ENCODE data around the gene TMOD1.
A peak's percentile ranks its signal among the peaks of the same experiment; 100 is the strongest.

TMOD1 gene

GRCh38 chr9:97556036-97556720 is 54.7 kb downstream of the TMOD1 start:
- peak; percentile 21; the same call in 2 of the 3 replicates for ATAC-seq
- TF ChIP-seq OSR1 (CRISPR knock-in tag; IDR thresholded peaks at IDR 0.05) = no peak
- TF ChIP-seq RARB (CRISPR knock-in tag; IDR thresholded peaks at IDR 0.05) = no peak
- no peak for TF ChIP-seq CSDC2 (CRISPR knock-in tag; IDR thresholded peaks at IDR 0.05)
- TF ChIP-seq ARNTL (CRISPR knock-in tag; IDR thresholded peaks at IDR 0.05; ENCODE audit: borderline replicate concordance, low read depth) = no peak
- TF ChIP-seq TOX (CRISPR knock-in tag; IDR thresholded peaks at IDR 0.05; ENCODE audit: borderline replicate concordance) = no peak
- TF ChIP-seq SNAI2 (CRISPR knock-in tag; IDR thresholded peaks at IDR 0.05) = no peak
- TF ChIP-seq ZC3H10 (CRISPR knock-in tag; IDR thresholded peaks at IDR 0.05) = no peak
- no peak for TF ChIP-seq ISL1 (CRISPR knock-in tag; IDR thresholded peaks at IDR 0.05)
- no peak for TF ChIP-seq PPARA (CRISPR knock-in tag; IDR thresholded peaks at IDR 0.05; ENCODE audit: borderline replicate concordance)

DNA sequence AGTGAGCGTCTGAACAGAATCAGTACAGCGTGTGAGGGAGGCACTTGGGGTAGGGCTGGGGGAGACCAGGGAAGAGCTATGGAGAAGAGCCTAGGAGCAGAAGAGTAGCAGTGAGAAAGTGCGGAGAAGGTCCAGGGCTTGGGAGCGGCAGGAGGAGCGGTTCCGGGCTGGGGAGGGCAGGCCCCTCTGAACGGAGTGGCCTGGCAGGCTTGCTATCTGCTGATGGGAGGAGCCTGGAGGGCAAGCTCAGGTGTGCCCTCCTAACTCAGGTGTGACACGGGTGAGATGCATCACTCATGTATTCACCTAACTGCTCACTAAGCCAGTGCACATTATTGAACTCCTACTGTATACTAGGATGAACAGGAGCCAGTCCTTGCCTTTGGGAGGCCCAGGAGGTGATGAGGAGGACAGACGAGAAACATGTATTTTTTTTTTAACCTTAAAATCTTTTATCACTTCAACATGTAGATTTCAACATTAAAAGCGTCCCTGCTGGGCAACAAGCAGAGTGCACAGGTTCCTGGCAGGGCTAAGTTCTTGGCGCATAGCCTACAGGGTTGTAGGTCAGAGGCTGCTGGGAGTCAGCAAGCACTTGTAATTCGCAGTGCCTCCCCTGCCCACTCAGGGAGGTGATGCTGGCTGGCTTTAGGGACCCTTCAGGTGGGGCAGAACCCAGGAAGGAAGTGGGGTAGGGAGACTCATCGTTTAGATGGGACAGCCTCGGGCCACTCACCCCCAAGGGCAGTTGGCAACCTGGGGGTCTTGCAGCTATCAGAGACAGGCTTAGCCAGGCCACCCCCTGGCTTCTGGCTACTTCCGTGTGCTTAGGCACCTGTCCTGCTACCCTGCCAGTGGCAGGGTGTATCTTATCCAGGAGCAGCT is 55.5 kb downstream of the TMOD1 start:
- TF ChIP-seq ZC3H10 (CRISPR knock-in tag; IDR thresholded peaks at IDR 0.05) (no peak), PPARA (CRISPR knock-in tag; IDR thresholded peaks at IDR 0.05; ENCODE audit: borderline replicate concordance) (no peak), ARNTL (CRISPR knock-in tag; IDR thresholded peaks at IDR 0.05; ENCODE audit: borderline replicate concordance, low read depth) (no peak), ISL1 (CRISPR knock-in tag; IDR thresholded peaks at IDR 0.05) (no peak), PATZ1 (CRISPR knock-in tag; IDR thresholded peaks at IDR 0.05; ENCODE audit: borderline replicate concordance) (no peak), ZNF8 (CRISPR knock-in tag; IDR thresholded peaks at IDR 0.05) (no peak), TCF4 (CRISPR knock-in tag; IDR thresholded peaks at IDR 0.05; ENCODE audit: borderline replicate concordance) (no peak), CSDC2 (CRISPR knock-in tag; IDR thresholded peaks at IDR 0.05) (no peak), RARB (CRISPR knock-in tag; IDR thresholded peaks at IDR 0.05) (no peak), GLIS3 (CRISPR knock-in tag; IDR thresholded peaks at IDR 0.05) (no peak), TOX (CRISPR knock-in tag; IDR thresholded peaks at IDR 0.05; ENCODE audit: borderline replicate concordance) (no peak), ESRRG (CRISPR knock-in tag; IDR thresholded peaks at IDR 0.05) (no peak), CSRNP3 (CRISPR knock-in tag; IDR thresholded peaks at IDR 0.05) (no peak), ZFP30 (CRISPR knock-in tag; IDR thresholded peaks at IDR 0.05) (no peak), ZFP3 (CRISPR knock-in tag; IDR thresholded peaks at IDR 0.05) (no peak), BACH2 (CRISPR knock-in tag; IDR thresholded peaks at IDR 0.05; ENCODE audit: borderline replicate concordance) (no peak)
- TF ChIP-seq, protein P1, sequence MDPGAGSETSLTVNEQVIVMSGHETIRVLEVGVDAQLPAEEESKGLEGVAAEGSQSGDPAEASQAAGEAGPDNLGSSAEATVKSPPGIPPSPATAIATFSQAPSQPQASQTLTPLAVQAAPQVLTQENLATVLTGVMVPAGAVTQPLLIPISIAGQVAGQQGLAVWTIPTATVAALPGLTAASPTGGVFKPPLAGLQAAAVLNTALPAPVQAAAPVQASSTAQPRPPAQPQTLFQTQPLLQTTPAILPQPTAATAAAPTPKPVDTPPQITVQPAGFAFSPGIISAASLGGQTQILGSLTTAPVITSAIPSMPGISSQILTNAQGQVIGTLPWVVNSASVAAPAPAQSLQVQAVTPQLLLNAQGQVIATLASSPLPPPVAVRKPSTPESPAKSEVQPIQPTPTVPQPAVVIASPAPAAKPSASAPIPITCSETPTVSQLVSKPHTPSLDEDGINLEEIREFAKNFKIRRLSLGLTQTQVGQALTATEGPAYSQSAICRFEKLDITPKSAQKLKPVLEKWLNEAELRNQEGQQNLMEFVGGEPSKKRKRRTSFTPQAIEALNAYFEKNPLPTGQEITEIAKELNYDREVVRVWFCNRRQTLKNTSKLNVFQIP (CRISPR knock-in tag; IDR thresholded peaks at IDR 0.05; ENCODE audit: borderline replicate concordance, low read depth) = no peak
- TF ChIP-seq, protein P2, sequence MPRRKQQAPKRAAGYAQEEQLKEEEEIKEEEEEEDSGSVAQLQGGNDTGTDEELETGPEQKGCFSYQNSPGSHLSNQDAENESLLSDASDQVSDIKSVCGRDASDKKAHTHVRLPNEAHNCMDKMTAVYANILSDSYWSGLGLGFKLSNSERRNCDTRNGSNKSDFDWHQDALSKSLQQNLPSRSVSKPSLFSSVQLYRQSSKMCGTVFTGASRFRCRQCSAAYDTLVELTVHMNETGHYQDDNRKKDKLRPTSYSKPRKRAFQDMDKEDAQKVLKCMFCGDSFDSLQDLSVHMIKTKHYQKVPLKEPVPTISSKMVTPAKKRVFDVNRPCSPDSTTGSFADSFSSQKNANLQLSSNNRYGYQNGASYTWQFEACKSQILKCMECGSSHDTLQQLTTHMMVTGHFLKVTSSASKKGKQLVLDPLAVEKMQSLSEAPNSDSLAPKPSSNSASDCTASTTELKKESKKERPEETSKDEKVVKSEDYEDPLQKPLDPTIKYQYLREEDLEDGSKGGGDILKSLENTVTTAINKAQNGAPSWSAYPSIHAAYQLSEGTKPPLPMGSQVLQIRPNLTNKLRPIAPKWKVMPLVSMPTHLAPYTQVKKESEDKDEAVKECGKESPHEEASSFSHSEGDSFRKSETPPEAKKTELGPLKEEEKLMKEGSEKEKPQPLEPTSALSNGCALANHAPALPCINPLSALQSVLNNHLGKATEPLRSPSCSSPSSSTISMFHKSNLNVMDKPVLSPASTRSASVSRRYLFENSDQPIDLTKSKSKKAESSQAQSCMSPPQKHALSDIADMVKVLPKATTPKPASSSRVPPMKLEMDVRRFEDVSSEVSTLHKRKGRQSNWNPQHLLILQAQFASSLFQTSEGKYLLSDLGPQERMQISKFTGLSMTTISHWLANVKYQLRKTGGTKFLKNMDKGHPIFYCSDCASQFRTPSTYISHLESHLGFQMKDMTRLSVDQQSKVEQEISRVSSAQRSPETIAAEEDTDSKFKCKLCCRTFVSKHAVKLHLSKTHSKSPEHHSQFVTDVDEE (CRISPR knock-in tag; IDR thresholded peaks at IDR 0.05) = no peak
- no peak; the same call in 2 of the 3 replicates for ATAC-seq

- ATAC-seq = no peak; the same call in 2 of the 3 replicates
- TF ChIP-seq, protein P2 (CRISPR knock-in tag; IDR thresholded peaks at IDR 0.05) = peak; percentile 80; the same call in 1 of the 2 replicates
- TF ChIP-seq TCF4 (CRISPR knock-in tag; IDR thresholded peaks at IDR 0.05; ENCODE audit: borderline replicate concordance) (peak; percentile 92), ZNF70 (CRISPR knock-in tag; IDR thresholded peaks at IDR 0.05) (no peak), SNAI2 (CRISPR knock-in tag; IDR thresholded peaks at IDR 0.05) (peak; percentile 91; the same call in 1 of the 2 replicates)
Observed at GRCh38 chr9:97557606-97558095, 56.2 kb downstream of the TMOD1 start.

All from SK-N-SH treated with all-trans-retinoic acid at 6 μM for 48 hours (cell line).